NCI-H774 (cell line): Measurements from ENCODE around the gene DPYSL4.
"Not testable (repeated sequence)": the region's sequence is repeated elsewhere in the genome, so short reads cannot be mapped to it uniquely, and the experiment has no call there.

Source experiments
- DNase-seq: peaks from one replicate; lab custom pipeline; 2025; lab: John Stamatoyannopoulos, UW

Gene DPYSL4

GRCh38 chr10:132207536-132208461, 21.1 kb downstream of the DPYSL4 start:
- DNase-seq: no peak

DNA sequence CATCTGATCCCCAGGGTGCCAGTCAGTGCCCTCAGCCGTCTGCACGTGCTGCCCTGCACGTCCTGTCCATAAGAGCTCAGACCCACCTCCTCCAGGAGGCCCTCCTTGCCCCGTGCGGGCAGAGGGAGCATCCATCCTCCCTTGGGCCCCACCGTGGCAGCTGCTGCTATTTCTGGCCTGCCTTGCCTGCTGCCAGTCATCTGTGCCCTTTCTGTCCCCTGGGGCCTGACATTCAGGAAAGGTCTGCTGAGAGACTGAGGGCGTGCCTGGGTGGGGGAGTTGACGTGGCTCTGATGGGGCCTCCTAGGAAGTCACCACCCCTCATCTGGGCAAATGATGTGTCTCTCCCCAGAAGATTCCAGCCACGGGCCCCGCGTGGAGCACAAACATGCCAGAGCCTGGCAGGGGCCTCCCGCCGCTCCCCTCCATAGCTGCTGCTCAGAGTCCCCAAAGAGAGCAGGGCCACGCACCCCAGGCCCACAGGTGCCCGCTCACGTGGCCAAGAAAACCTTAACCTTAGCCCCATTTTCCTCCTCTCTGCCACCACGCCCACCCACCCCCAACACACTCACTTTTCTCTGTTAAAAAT, 21.8 kb downstream of the DPYSL4 start:
- DNase-seq: no peak

GRCh38 chr10:132209130-132209529, 22.4 kb downstream of the DPYSL4 start:
- no peak for DNase-seq

- no peak for DNase-seq
Observed at GRCh38 chr10:132209978-132210530, 23.3 kb downstream of the DPYSL4 start.

DNA sequence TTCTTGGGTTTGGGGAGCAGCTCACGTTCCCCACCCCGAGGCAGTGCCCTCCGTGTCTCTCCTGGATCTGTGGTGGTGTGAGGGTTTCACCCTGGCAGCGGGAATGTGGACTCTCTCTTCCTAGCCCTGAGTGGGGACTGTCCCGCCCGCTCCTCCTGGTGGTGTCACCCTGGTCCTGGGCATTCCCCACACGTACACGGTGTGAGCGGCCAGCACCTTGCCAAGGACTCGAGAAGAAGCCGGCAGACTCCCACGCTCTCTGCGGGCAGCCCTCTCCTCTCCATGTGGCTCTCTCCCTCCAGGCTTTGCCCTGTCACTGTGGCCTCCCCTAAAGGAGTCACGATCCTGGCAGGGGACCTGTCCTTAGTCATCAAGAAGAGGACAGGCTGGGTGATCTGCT, 24.0 kb downstream of the DPYSL4 start:
- no peak for DNase-seq

DNA sequence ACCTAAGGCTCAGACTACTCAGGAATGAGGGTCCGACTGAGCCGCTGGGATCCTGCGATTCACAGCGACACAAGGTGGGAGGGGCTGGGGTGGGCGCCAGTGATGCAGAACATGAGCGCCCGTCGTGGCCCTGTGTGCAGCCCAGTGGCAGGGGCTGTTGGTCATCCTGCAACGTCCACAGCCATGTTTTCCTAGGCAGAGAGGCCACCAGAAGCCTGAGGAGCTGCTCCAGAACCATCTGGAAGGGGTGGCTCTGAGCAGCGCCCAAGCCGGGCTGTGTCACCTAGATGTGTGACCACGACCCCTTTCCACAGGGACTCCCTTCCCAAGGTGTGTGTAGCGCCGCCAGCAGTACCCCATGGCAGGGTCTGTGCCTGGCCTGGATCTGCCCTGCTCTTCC, 24.5 kb downstream of the DPYSL4 start:
- DNase-seq: no peak

DNA sequence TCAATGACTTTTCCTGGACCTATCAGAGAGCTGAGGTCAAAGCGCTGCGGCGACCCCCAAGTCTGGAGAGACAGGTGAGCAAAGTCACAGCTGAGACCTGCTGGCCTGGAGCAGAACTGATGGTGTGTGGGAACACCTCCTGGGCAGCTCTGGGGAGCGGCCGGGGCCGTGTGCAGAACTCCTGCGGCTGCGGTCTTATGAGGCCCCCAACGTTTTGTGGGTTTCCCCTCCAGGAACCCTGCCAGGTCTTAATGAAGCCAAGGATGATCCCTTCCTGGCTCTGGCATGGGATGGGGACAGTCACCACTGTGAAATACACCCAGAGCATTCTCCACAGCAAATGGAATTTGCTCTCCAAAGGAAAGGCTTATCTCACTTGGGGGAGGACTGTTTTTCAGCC, 26.1 kb downstream of the DPYSL4 start:
- no peak for DNase-seq

DNA sequence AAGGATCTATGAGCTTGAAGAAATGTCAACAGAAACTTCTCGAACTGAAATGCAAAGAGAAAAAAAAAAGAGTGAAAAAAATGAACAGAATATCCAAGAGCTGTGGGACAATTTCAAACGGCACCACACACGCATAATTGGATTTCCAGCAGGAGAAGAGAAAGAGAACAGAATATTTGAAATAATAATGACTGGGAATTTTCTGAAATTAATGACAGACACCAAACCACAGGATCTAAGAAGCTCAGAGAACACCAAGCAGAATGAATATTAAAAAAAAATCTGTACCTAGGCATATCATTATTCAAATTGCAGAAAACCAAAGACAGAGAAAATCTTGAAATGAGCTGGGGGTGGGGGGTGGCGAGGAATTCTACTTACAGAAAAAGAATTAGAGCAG, 27.2 kb downstream of the DPYSL4 start:
- no peak for DNase-seq

GRCh38 chr10:132216441-132216840, 29.7 kb downstream of the DPYSL4 start:
- not testable (repeated sequence) for DNase-seq

- no peak for DNase-seq
Observed at GRCh38 chr10:132219486-132219885, 32.7 kb downstream of the DPYSL4 start.

DNA sequence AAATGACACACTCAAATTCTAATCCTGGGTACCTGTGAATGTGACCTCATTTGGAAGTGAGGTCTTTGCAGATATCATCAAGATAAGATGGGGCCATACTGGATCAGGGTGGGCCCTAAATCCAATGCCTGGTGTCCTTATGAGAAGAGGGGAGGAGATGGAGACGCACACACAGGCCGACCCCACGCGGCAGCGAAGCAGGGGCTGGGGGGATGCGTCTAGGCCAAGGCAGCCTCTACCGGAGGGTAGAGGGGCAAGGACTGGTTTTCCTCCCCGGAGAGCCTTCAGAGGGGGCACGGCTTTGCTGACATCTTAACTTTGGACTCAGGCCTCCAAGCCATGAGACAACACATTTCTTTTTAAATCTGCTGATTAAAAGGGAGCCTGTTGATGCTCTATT, 33.3 kb downstream of the DPYSL4 start:
- DNase-seq: no peak

GRCh38 chr10:132220996-132221395, 34.2 kb downstream of the DPYSL4 start:
- not testable (repeated sequence) for DNase-seq

DNA sequence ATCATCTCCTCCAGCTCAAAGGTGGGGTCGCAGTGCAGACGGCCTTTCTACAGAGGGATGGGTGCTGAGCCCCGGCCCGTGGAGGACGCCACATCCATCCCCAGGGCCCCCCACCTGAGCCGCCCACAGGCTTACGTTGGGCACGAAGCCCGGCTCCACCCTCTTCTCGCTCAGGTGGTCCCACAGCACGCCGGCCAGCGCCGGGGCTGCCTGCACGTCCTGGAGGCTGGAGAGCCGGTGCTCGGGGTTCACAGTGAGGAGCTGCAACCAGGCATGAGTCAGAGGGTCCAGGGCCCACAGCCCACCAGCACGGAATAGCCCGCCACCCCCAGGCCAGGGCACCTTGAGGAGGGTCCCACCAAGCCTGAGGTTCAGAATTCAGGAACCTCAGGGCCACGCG, 36.0 kb downstream of the DPYSL4 start:
- DNase-seq: no peak

DNA sequence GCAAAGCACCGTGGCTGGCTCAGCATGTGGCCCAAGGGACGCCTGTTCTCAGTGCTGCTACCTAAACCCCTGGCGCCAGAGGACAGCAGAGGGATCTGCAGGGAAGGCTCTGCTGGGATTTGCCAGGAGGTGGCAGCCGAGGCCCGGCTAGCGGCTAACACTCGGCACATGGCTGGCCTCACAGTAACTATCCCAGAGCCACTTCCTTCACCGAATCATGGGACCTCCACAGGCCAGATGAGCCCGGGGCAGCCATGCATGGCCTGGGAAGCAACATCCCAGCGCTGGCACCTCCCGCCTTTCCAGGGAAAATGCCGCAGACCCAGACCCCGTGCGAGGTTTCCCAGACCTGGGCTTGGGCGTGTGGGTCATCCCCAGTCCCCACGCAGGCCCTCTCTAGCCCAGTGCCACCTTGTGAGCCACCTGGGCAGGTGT, 36.4 kb downstream of the DPYSL4 start:
- DNase-seq: no peak

DNA sequence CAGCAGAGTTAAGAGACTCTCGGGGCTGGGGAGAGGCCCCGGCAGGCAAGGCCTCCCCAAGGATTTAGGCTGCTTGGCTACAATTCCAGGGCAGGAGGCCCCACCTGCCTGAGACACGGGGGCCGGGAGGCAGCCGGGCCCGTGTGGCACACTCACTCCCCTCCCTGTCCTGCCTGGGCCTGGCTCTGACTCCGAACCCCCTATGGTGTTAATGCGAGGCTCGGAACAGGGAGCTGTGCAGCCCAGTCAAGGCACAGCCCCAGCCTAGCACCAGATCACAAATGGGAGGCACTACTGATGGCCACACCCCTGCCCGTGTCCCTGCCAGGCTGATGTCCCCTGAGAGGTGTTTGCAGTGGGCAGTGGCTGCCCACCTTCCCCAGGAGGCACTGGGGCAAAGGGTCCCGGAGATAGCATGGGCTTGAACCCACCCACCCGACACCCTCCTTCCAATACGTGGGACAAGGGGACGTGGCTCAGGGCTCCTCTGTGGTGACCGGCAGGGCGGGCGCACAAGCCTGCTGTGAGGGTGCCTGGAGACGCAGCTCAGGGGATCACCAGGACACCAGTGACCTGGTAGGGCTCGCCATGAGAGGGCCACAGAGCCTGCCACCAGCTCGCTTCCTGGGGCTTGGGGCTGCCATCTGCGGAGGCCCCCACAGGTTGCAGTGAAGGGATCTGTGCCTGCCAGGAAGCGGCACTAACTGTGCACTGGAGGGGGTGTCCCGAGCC, 37.0 kb downstream of the DPYSL4 start:
- DNase-seq: no peak

DNA sequence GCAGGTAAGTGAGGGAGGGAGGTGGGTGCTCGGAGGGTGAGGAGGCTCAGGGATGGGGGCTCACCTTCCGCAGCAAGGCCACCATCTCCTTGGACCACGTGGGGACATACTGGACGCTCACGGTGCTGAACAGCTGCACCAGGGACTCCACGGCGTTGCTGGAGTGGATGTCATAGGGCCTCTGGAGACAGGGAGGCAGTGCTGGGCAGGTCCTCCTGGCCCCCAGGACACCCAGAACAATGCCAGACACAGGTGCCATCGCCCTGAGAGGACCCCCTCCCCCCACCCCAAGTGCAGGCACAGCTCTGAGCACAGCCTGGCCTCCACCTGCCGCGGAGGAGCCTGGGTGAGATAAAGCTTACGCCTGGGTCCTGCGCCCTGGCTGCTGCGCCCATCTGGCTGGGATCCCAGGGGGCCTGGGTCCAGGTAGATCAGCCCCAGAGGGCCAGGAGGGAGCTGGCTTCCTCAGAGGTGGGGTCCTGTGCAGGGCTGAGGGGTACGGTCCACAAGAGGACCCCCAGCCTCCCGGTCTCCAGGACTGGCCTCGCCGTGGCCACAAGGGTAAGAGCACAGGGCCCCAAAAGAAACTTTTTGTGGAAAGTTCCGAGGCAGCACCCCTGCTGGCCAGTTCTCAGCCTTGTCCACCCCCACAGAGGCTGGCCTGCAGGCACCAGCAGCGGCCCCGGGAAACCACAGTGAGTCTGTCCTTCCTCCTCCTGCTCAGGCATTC, 37.8 kb downstream of the DPYSL4 start:
- DNase-seq: no peak

DNA sequence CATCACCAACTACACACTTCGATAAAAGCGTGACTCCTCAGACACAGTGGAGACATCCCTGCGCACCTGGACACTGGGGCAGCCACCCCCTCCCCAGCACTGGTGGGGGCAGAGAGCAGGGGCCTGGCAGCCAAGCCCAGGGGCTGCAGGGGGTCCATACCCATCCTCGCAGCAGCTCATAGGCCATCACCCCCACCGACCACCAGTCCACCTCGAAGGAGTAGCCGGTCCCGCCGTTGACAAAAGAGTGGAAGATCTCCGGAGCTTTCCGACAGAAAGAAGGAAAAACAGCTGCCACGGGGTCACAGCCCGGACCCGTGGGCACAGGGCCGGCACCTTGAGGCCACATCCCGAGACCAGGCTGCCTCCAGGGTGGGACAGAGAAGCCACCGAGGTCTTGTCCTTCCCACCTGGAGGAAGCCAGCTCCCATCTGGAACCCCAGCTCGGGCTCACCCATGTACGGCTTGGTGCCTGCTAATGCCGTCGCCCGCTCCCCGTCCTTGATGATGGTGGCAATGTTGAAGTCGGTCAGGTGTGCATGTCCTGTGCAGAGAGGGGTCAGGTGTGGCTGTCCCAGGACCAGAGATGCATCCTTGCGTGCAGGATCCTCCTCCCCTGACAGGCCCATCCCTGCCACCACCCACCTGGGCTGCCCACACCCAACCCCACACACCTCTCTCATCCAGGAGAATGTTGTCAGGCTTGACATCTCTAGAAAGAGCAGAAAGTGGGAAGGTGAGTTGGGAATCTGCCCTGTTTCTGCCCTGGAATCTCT, 38.5 kb downstream of the DPYSL4 start:
- no peak for DNase-seq

DNA sequence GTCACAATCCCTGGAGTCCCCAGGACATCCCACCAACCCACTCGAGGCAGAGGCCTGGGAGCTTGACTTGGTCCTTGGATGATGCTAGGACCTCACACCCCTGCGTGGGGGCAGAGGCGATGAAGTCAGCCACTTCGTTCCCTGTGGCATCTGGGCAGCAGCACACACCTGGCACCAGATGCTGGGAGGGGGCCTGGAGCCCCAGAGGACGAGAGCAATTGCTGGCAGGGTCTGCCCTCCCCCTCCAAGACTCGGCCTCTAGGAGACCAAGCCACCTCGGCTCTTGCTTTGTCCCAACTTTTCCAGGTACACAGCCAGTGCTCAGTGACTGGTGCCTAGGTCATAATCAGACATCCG, 39.1 kb downstream of the DPYSL4 start:
- DNase-seq: no peak

GRCh38 chr10:132226586-132227405, 40.0 kb downstream of the DPYSL4 start:
- DNase-seq: no peak

DNA sequence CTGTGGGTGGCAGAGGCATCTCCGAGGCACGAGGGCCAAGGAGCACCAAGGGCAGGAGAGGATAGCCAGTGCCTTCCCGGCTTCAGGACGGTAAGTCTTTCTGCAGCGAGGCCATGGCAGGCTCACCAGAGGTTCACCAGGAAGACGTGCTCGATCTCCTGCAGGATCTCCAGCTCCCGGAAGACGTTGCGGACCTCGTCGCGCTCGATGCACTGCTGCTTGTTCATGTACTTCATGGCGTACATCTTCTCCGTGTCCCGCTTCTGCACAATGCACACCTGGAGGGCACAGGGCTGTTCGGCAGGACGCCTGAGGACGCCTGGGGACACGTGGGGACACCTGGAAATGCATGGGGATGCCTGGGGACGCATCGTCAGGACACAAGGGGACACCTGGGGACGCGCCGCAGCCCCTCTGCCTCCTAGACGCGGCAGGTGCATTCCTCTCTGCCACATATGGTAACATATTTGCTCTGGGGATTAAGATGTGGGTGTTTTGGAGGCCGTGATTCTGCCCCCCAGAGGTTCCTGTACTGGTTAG, 41.2 kb downstream of the DPYSL4 start:
- DNase-seq: no peak
